K562 (cell line): ENCODE measurements around the gene NRP2. TPM values are rescaled to one million over a fixed set of nuclear protein-coding genes. Genes with fewer than 3 reads are reported as not detected.

ENCODE experiments used
- ATAC-seq: fragments of 200-7000 bp; cut with Tn5 transposase; 3 replicates; pipeline ENCODE4 v1.9.1; 2020; ENCODE audit warnings: moderate library complexity
- BruUV-seq: library from RNA; stranded (reverse); fragments of 400-500 nt; replicated peaks from 2 replicates; lab custom pipeline; 2021; lab: Mats Ljungman, UMichigan
- CTCF ChIA-PET: fragments of 300-600 bp; formaldehyde crosslinking; extraction: SDS; loops from one replicate; lab custom pipeline; 2021; ENCODE audit warnings: low intra/inter-chr PET ratio; lab: Yijun Ruan, JAX
- POLR2A ChIA-PET: fragments of 300-600, 350-650 bp; sonication (Branson Sonifier 250); formaldehyde crosslinking; extraction: SDS; loops from one replicate; lab custom pipeline; 2021; ENCODE audit warnings: antibody characterized with exemption, inconsistent platforms; lab: Yijun Ruan, JAX
- DNase-seq, 4 experiments: peaks; one replicate each; pipeline versions ENCODE4 v3.0.0 to v3.0.0-alpha.2; 2011 to 2018; ENCODE audit warnings: low spot score in 3 of 4, mixed read lengths in 3 of 4; ENCODE audit errors: extremely low read depth in 1 of 4
- FAIRE-seq: peaks from 2 replicates; lab custom pipeline; 2011; peaks lifted over from hg19 to GRCh38; lab: Jason Lieb, UNC
- H2AFZ ChIP-seq: 2 replicates; pipeline ENCODE4 v1.6.0; 2011; ENCODE audit warnings: low read depth, low read length, control low read depth, inconsistent platforms
- H3K27ac ChIP-seq: fragments of 200-600 bp; 3 replicates; pipeline ENCODE4 v1.8.0; 2011; ENCODE audit warnings: low read depth, mild to moderate bottlenecking, control low read depth, inconsistent platforms, low read length, moderate library complexity, mixed read lengths; ENCODE audit errors: extremely low read depth
- H3K27me3 ChIP-seq, 2 experiments: fragments of 300-600 bp in 1 of 2; 2 replicates in 1 of 2; 3 replicates in 1 of 2; pipeline versions ENCODE4 v1.6.0 to v1.8.0; 2011; ENCODE audit warnings: inconsistent platforms in 2 of 2, low read length in 2 of 2, mild to moderate bottlenecking in 1 of 2, mixed read lengths in 1 of 2, moderate library complexity in 1 of 2; ENCODE audit not compliant: control insufficient read depth in 2 of 2, insufficient read depth in 2 of 2
- H3K36me3 ChIP-seq: fragments of 300-600 bp; 3 replicates; pipeline ENCODE4 v1.8.0; 2011; ENCODE audit warnings: mild to moderate bottlenecking, low read length, inconsistent platforms; ENCODE audit not compliant: control insufficient read depth, insufficient read depth
- H3K4me1 ChIP-seq, 2 experiments: fragments of 200-600 bp in 1 of 2; replicated peaks in 1 of 2; 2 replicates in 1 of 2; 3 replicates in 1 of 2; pipeline versions ENCODE4 v1.5.1 to v1.8.0; 2011; ENCODE audit warnings: inconsistent platforms in 2 of 2, low read length in 2 of 2, mild to moderate bottlenecking in 1 of 2, mixed read lengths in 1 of 2, moderate library complexity in 1 of 2; ENCODE audit not compliant: control insufficient read depth in 2 of 2, insufficient read depth in 2 of 2
- H3K4me2 ChIP-seq: 2 replicates; pipeline ENCODE4 v1.6.1; 2011; ENCODE audit warnings: low read length, control low read depth, inconsistent platforms, mixed read lengths; ENCODE audit not compliant: insufficient read depth
- H3K4me3 ChIP-seq: fragments of 200-600 bp; sonication (generic), shearing (Covaris generic); 2 replicates; pipeline ENCODE4 v1.5.1; 2016; ENCODE audit warnings: control low read depth, inconsistent platforms
- H3K79me2 ChIP-seq: fragments of 200-600 bp; 3 replicates; pipeline ENCODE4 v1.8.0; 2011; ENCODE audit warnings: low read length, inconsistent platforms; ENCODE audit not compliant: control insufficient read depth, insufficient read depth
- H3K9ac ChIP-seq, 2 experiments: 2 replicates each; pipeline versions ENCODE4 v1.6.0 to v1.6.1; 2011; ENCODE audit warnings: low read depth in 2 of 2, low read length in 2 of 2, control low read depth in 1 of 2, inconsistent platforms in 1 of 2, mild to moderate bottlenecking in 1 of 2, mixed read lengths in 1 of 2; ENCODE audit not compliant: insufficient read depth in 1 of 2
- H3K9me1 ChIP-seq: one replicate; pipeline ENCODE4 v1.6.0; 2011; ENCODE audit warnings: inconsistent platforms, mild to moderate bottlenecking, low read length, moderate library complexity; ENCODE audit not compliant: control insufficient read depth, insufficient read depth
- H3K9me3 ChIP-seq: replicated peaks from 2 replicates; pipeline ENCODE4 v1.5.1; 2011; ENCODE audit warnings: low read depth, low read length, inconsistent platforms; ENCODE audit not compliant: control insufficient read depth, insufficient read depth
- H4K20me1 ChIP-seq: replicated peaks from 2 replicates; pipeline ENCODE4 v1.6.1; 2011; ENCODE audit warnings: low read length, inconsistent platforms, mixed read lengths; ENCODE audit not compliant: control insufficient read depth, insufficient read depth
- CHD1 ChIP-seq: fragments of 200-600 bp; sonication (generic); IDR thresholded peaks from one replicate; pipeline ENCODE4 v1.6.1; 2012; ENCODE audit warnings: mild to moderate bottlenecking, moderate library complexity, low read length, inconsistent platforms
- EZH2 ChIP-seq: IDR thresholded peaks from 2 replicates; pipeline ENCODE4 v1.6.1; 2012; ENCODE audit warnings: low read depth, mild to moderate bottlenecking, inconsistent platforms, low read length, borderline replicate concordance
- HNRNPK ChIP-seq: fragments of 200-400 bp; formaldehyde crosslinking; IDR thresholded peaks from one replicate; pipeline ENCODE4 v1.6.1; 2018; ENCODE audit warnings: mild to moderate bottlenecking, low read depth, low read length; ENCODE audit not compliant: poor library complexity, severe bottlenecking
- IFI16 ChIP-seq: fragments of 250-450 bp; sonication (Bioruptor Pico); IDR thresholded peaks from 2 replicates; pipeline ENCODE4 v2.1.2; 2022; ENCODE audit warnings: mild to moderate bottlenecking, inconsistent platforms
- KLF10 ChIP-seq: fragments of 250-450 bp; sonication (Bioruptor Pico); IDR thresholded peaks from 2 replicates; pipeline ENCODE4 v1.6.1; 2021; ENCODE audit warnings: matching md5 sums
- RFX7 ChIP-seq: fragments of 250-450 bp; sonication (Bioruptor Pico); IDR thresholded peaks from 2 replicates; pipeline ENCODE4 v1.5.1; 2021; ENCODE audit warnings: mild to moderate bottlenecking
- SIRT6 ChIP-seq: IDR thresholded peaks from one replicate; pipeline ENCODE4 v1.6.1; 2012; ENCODE audit warnings: low read depth, mild to moderate bottlenecking, control low read depth, inconsistent platforms, low read length, moderate library complexity
- STAT5A ChIP-seq: IDR thresholded peaks from 2 replicates; pipeline ENCODE4 v1.6.1; 2012; ENCODE audit warnings: low read length, inconsistent platforms, borderline replicate concordance
- TRIM28 ChIP-seq: fragments of 450-650 bp; IDR thresholded peaks from 2 replicates; pipeline ENCODE4 v1.6.1; 2017
- XRCC3 ChIP-seq: fragments of 450-650 bp; IDR thresholded peaks from 2 replicates; pipeline ENCODE4 v1.6.1; 2017; ENCODE audit warnings: mild to moderate bottlenecking, moderate library complexity
- ZEB2 ChIP-seq: fragments of 450-650 bp; IDR thresholded peaks from 2 replicates; pipeline ENCODE4 v1.6.1; 2016
- ZZZ3 ChIP-seq: fragments of 450-650 bp; IDR thresholded peaks from 2 replicates; pipeline ENCODE4 v1.6.1; 2016; ENCODE audit warnings: antibody characterized with exemption, mild to moderate bottlenecking, moderate library complexity
- WGBS: fragments of 100-300 bp; shearing (Covaris generic); methylation state at CpG from one replicate; pipeline ENCODE4 v1.1.6; 2016; ENCODE audit warnings: low coverage, mixed read lengths; ENCODE audit not compliant: insufficient coverage; ENCODE audit errors: missing lambda C conversion rate; 5-methylcytosine and 5-hydroxymethylcytosine counted together
- in situ Hi-C: fragments of 300-500 bp; cut with MboI; formaldehyde crosslinking; loops from 4 replicates; pipeline ENCODE4 v1.15.0; 2018; ENCODE audit warnings: inconsistent platforms, mixed read lengths
- intact Hi-C: fragments of 100-400 bp; cut with micrococcal nuclease; formaldehyde crosslinking; loops from 2 replicates; pipeline ENCODE4 v1.14.2; 2022
- polyA plus RNA-seq, 8 experiments: library from polyadenylated mRNA; depleted of rRNA in 4 of 8; stranded (reverse) in 5 of 8; unstranded in 3 of 8; fragments of >200 nt; fragmentation: Nextera tagmentation in 2 of 8; fragmentation: Illumina TruSeq in 1 of 8; extraction: Ambion mirVana in 2 of 8; extraction: Trizol in 1 of 8; gene quantifications; 2 replicates each; pipeline versions ENCODE4 v1.2.1 to v1.2.3, GENCODE V29; 2011 to 2014; ENCODE audit warnings: inconsistent platforms in 1 of 8, missing spikeins in 1 of 8
- total RNA-seq, 7 experiments: library from RNA; depleted of rRNA in 6 of 7; stranded (reverse); fragments of >200 nt in 6 of 7; fragmentation: Illumina TruSeq in 2 of 7; extraction: Trizol in 2 of 7; gene quantifications; 2 replicates each; pipeline versions ENCODE4 v1.2.1 to v1.2.3, GENCODE V29; 2011 to 2021; ENCODE audit warnings: low replicate concordance in 1 of 7
- TF ChIP-seq, protein P1 (sequence below): fragments of 250-450 bp; sonication (Bioruptor Pico); IDR thresholded peaks from 2 replicates; pipeline ENCODE4 v1.5.1; 2021; ENCODE audit warnings: mild to moderate bottlenecking
- TF ChIP-seq, protein P2 (sequence below): sonication (generic); formaldehyde crosslinking; IDR thresholded peaks from 2 replicates; pipeline ENCODE4 v1.4.0; 2020; ENCODE audit warnings: mild to moderate bottlenecking, missing genetic modification reagents
- TF ChIP-seq, protein P3 (sequence below): fragments of 250-450 bp; sonication (Bioruptor Pico); IDR thresholded peaks from 2 replicates; pipeline ENCODE4 v1.6.1; 2021; ENCODE audit warnings: mild to moderate bottlenecking
- TF ChIP-seq, protein P4 (sequence below): fragments of 250-450 bp; sonication (Bioruptor Pico); IDR thresholded peaks from 2 replicates; pipeline ENCODE4 v1.8.0; 2021; ENCODE audit warnings: mild to moderate bottlenecking, moderate library complexity

Gene NRP2
- total and polyA plus RNA-seq, 9 of the 15 experiments (the other 6 are each of a cell fraction or from before 2014, with no cell fraction given), result 0.05 to 0.31 (median 0.15) TPM; not detected in 5

DNA sequence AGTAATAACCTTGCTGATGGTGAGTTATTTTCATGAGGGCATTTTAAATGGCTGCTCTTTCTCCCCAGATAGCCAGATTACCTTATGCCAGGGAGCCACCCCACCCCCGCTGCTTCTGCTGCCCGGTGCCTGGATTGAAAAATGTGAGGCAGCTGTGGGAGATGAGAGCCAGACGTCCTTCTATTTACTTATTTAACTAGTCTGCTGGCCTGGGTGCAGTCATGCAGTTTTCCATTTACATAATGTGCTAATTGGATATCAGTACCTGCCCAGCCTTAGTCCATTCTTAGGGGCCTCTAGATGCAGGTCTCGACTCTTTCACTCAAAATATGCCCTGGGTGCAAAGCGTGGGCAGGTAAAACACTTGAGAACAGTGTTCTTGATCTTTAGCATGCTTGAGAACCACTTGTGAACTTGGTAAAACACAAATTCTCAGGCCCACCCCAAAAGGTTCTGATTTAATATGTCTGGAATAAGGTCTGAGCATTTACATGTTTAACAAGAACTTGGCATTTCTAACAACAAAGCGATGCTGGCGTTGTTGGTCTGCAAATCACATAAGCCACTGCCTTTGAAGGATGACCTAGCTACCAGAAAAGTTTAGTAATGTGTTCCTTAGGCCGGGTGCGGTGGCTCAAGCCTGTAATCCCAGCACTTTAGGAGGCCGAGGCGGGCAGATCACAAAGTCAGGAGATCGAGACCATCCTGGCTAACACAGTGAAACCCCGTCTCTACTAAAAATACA is 154.3 kb downstream of the NRP2 start (continued):
- TF ChIP-seq SIRT6, result no peak
- TF ChIP-seq, protein P1, sequence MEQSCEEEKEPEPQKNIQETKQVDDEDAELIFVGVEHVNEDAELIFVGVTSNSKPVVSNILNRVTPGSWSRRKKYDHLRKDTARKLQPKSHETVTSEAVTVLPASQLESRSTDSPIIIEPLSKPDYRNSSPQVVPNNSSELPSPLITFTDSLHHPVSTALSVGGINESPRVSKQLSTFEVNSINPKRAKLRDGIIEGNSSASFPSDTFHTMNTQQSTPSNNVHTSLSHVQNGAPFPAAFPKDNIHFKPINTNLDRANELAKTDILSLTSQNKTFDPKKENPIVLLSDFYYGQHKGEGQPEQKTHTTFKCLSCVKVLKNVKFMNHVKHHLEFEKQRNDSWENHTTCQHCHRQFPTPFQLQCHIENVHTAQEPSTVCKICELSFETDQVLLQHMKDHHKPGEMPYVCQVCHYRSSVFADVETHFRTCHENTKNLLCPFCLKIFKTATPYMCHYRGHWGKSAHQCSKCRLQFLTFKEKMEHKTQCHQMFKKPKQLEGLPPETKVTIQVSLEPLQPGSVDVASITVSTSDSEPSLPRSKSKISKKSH (CRISPR knock-in tag), result no peak
- TF ChIP-seq, protein P2, sequence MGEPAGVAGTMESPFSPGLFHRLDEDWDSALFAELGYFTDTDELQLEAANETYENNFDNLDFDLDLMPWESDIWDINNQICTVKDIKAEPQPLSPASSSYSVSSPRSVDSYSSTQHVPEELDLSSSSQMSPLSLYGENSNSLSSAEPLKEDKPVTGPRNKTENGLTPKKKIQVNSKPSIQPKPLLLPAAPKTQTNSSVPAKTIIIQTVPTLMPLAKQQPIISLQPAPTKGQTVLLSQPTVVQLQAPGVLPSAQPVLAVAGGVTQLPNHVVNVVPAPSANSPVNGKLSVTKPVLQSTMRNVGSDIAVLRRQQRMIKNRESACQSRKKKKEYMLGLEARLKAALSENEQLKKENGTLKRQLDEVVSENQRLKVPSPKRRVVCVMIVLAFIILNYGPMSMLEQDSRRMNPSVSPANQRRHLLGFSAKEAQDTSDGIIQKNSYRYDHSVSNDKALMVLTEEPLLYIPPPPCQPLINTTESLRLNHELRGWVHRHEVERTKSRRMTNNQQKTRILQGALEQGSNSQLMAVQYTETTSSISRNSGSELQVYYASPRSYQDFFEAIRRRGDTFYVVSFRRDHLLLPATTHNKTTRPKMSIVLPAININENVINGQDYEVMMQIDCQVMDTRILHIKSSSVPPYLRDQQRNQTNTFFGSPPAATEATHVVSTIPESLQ (CRISPR knock-in tag), result no peak
- no peak for TF ChIP-seq ZEB2
- TF ChIP-seq EZH2, result no peak

DNA sequence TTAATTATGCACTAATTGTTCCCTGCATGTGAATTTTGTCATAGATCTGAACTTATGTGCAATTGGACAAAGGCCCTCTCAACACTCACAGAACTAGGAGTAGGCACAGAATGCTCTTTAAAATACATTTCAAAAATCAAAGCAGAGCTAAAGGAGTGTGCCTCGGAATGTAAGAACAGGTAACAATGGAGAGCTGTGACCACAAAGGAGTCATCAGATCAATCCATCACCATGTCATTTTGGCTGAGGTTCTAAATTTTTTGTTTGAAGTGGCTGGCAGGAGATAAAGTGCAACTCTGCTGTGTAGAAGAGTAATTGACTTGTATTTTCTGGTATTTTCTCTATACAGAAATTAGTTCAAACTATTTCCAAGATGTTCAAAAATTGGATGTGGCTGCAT is 155.4 kb downstream of the NRP2 start:
- in situ Hi-C loops, result no loop called here
- no peaks in the 10 kb centered on the region for H3K36me3 ChIP-seq
- no peak overlapping the region for H3K4me2 ChIP-seq
- H3K27ac ChIP-seq, result no peak overlapping the region
- H3K9me3 ChIP-seq, result no peaks in the 10 kb centered on the region
- no peaks in the 10 kb centered on the region for H3K9me1 ChIP-seq
- TF ChIP-seq, protein P3, sequence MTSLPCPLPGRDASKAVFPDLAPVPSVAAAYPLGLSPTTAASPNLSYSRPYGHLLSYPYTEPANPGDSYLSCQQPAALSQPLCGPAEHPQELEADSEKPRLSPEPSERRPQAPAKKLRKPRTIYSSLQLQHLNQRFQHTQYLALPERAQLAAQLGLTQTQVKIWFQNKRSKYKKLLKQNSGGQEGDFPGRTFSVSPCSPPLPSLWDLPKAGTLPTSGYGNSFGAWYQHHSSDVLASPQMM (CRISPR knock-in tag), result no peak
- TF ChIP-seq ZZZ3 (no peak), XRCC3 (no peak), IFI16 (no peak), CHD1 (no peak), KLF10 (no peak), HNRNPK (no peak), STAT5A (no peak), RFX7 (no peak), TRIM28 (no peak)
- TF ChIP-seq, protein P4, sequence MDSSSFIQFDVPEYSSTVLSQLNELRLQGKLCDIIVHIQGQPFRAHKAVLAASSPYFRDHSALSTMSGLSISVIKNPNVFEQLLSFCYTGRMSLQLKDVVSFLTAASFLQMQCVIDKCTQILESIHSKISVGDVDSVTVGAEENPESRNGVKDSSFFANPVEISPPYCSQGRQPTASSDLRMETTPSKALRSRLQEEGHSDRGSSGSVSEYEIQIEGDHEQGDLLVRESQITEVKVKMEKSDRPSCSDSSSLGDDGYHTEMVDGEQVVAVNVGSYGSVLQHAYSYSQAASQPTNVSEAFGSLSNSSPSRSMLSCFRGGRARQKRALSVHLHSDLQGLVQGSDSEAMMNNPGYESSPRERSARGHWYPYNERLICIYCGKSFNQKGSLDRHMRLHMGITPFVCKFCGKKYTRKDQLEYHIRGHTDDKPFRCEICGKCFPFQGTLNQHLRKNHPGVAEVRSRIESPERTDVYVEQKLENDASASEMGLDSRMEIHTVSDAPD (CRISPR knock-in tag), result no peak
- ChIA-PET CTCF (no interaction called here), POLR2A (no interaction called here)
- H3K4me1 ChIP-seq, result no peaks in the 10 kb centered on the region
- no peak overlapping the region for H2AFZ ChIP-seq
- no TSS peak for BruUV-seq
- no peaks in the 10 kb centered on the region for H3K27me3 ChIP-seq
- no peak overlapping the region for H3K9ac ChIP-seq
- FAIRE-seq (no peak), ATAC-seq (no peak), DNase-seq (no peak)
- 0% methylated on average over 1 of the region's 1 CpG for WGBS
- H4K20me1 ChIP-seq, result no peaks in the 10 kb centered on the region
- no peak overlapping the region for H3K4me3 ChIP-seq
- intact Hi-C loops, result no loop called here
- H3K79me2 ChIP-seq, result no peaks in the 10 kb centered on the region
